ENCODE data around the gene TMEM81. TPM values are rescaled to one million over a fixed set of nuclear protein-coding genes. Genes with fewer than 3 reads are reported as not detected.

The TMEM81 gene
- total and polyA plus RNA-seq, 4 experiments from 2014 or later = 1.0 to 8.9 (median 5.2) TPM

- H3K27me3 Mint-ChIP-seq = no peaks in the 10 kb centered on the region
- no peaks in the 10 kb centered on the region for H3K36me3 ChIP-seq (ENCODE audit: insufficient read depth, low read length)
- H3K27ac Mint-ChIP-seq = no peak overlapping the region
- H3K4me1 ChIP-seq (ENCODE audit: insufficient read depth, low read length) = no peaks in the 10 kb centered on the region
- no peak overlapping the region for H3K27ac ChIP-seq (ENCODE audit: low read depth, low read length)
- ChIA-PET POLR2A (ENCODE audit: partially characterized antibody) (no interaction called here), CTCF (ENCODE audit: partially characterized antibody) (interaction anchor here (0.9 kb wide), 1 partner anchor 17 kb away, joined by 4 read pairs; no protein-coding TSS in a partner anchor)
- no peak for DNase-seq
- no peaks in the 10 kb centered on the region for H3K27me3 ChIP-seq (ENCODE audit: insufficient read depth, low read length)
- intact Hi-C loops (cut with micrococcal nuclease) = no loop called here
- no peaks in the 10 kb centered on the region for H3K9me3 Mint-ChIP-seq
- H3K4me1 Mint-ChIP-seq = no peaks in the 10 kb centered on the region
- H3K4me3 ChIP-seq (ENCODE audit: low read length in 2 of 2) = no peak overlapping the region
- H3K36me3 Mint-ChIP-seq = peaks cover 0 to 4% of the 10 kb centered on the region in 2 donors
- H3K9me3 ChIP-seq (ENCODE audit: control insufficient read depth in 1 of 2, low read length in 2 of 2) = no peaks in the 10 kb centered on the region
- no peak overlapping the region for H3K4me3 Mint-ChIP-seq
Observed at GRCh38 chr1:205077934-205078311, 6.3 kb downstream of the TMEM81 start.

GRCh38 chr1:205077158-205077933, 6.9 kb downstream of the TMEM81 start:
- ChIA-PET CTCF (ENCODE audit: partially characterized antibody) (interaction anchor here (0.5 to 8.0 kb wide), 3 partner anchors 15 to 121 kb away, joined by 3 to 44 read pairs (median 4); no protein-coding TSS in a partner anchor), POLR2A (ENCODE audit: partially characterized antibody) (no interaction called here)
- Mint-ChIP-seq H3K4me1 (no peaks in the 10 kb centered on the region), H3K4me3 (no peak overlapping the region), H3K27me3 (no peaks in the 10 kb centered on the region), H3K9me3 (no peaks in the 10 kb centered on the region), H3K36me3 (peaks cover 0 to 4% of the 10 kb centered on the region in 2 donors), H3K27ac (no peak overlapping the region)
- Histone ChIP-seq H3K27ac (ENCODE audit: low read depth, low read length) (no peak overlapping the region), H3K27me3 (ENCODE audit: insufficient read depth, low read length) (no peaks in the 10 kb centered on the region), H3K4me1 (ENCODE audit: insufficient read depth, low read length) (no peaks in the 10 kb centered on the region), H3K4me3 (ENCODE audit: low read length in 2 of 2) (no peak overlapping the region), H3K9me3 (ENCODE audit: control insufficient read depth in 1 of 2, low read length in 2 of 2) (no peaks in the 10 kb centered on the region), H3K36me3 (ENCODE audit: insufficient read depth, low read length) (no peaks in the 10 kb centered on the region)
- intact Hi-C loops (cut with micrococcal nuclease) = no loop called here
- DNase-seq = no peak

GRCh38 chr1:205076245-205076761, 8.0 kb downstream of the TMEM81 start:
- no peaks in the 10 kb centered on the region for H3K4me1 ChIP-seq (ENCODE audit: insufficient read depth, low read length)
- no peak for DNase-seq
- Mint-ChIP-seq H3K4me3 (no peak overlapping the region), H3K27me3 (no peaks in the 10 kb centered on the region), H3K9me3 (no peaks in the 10 kb centered on the region), H3K36me3 (peaks cover 0 to 4% of the 10 kb centered on the region in 2 donors), H3K4me1 (no peaks in the 10 kb centered on the region), H3K27ac (peak overlapping the region in 2 of 7 donors; percentile 48 to 49)
- ChIA-PET POLR2A (ENCODE audit: partially characterized antibody) (no interaction called here), CTCF (ENCODE audit: partially characterized antibody) (interaction anchor here (1.2 to 8.0 kb wide), 2 partner anchors 14 to 99 kb away, joined by 3 to 44 read pairs; no protein-coding TSS in a partner anchor)
- no peak overlapping the region for H3K4me3 ChIP-seq (ENCODE audit: low read length in 2 of 2)
- intact Hi-C loops (cut with micrococcal nuclease) = no loop called here
- no peaks in the 10 kb centered on the region for H3K9me3 ChIP-seq (ENCODE audit: control insufficient read depth in 1 of 2, low read length in 2 of 2)
- H3K36me3 ChIP-seq (ENCODE audit: insufficient read depth, low read length) = no peaks in the 10 kb centered on the region
- no peaks in the 10 kb centered on the region for H3K27me3 ChIP-seq (ENCODE audit: insufficient read depth, low read length)
- no peak overlapping the region for H3K27ac ChIP-seq (ENCODE audit: low read depth, low read length)

- Histone ChIP-seq H3K9me3 (ENCODE audit: control insufficient read depth in 1 of 2, low read length in 2 of 2) (no peaks in the 10 kb centered on the region), H3K27ac (ENCODE audit: low read depth, low read length) (no peak overlapping the region), H3K36me3 (ENCODE audit: insufficient read depth, low read length) (no peaks in the 10 kb centered on the region), H3K4me1 (ENCODE audit: insufficient read depth, low read length) (no peaks in the 10 kb centered on the region), H3K4me3 (ENCODE audit: low read length in 2 of 2) (no peak overlapping the region), H3K27me3 (ENCODE audit: insufficient read depth, low read length) (no peaks in the 10 kb centered on the region)
- Mint-ChIP-seq H3K27me3 (no peaks in the 10 kb centered on the region), H3K36me3 (peaks cover 0 to under 1% of the 10 kb centered on the region in 2 donors), H3K27ac (no peak overlapping the region), H3K4me3 (no peak overlapping the region), H3K9me3 (no peaks in the 10 kb centered on the region), H3K4me1 (no peaks in the 10 kb centered on the region)
- intact Hi-C loops (cut with micrococcal nuclease) = no loop called here
- CTCF ChIA-PET (ENCODE audit: partially characterized antibody) = interaction anchor here (1.2 to 8.0 kb wide), 3 partner anchors 14 to 99 kb away, joined by 3 to 44 read pairs (median 3); no protein-coding TSS in a partner anchor
- DNase-seq = no peak
- POLR2A ChIA-PET (ENCODE audit: partially characterized antibody) = no interaction called here
Observed at GRCh38 chr1:205075642-205076155, 8.6 kb downstream of the TMEM81 start.

GRCh38 chr1:205074513-205074912, 9.7 kb downstream of the TMEM81 start:
- no peaks in the 10 kb centered on the region for H3K36me3 Mint-ChIP-seq
- H3K36me3 ChIP-seq (ENCODE audit: insufficient read depth, low read length) = no peaks in the 10 kb centered on the region
- no peaks in the 10 kb centered on the region for H3K9me3 ChIP-seq (ENCODE audit: control insufficient read depth in 1 of 2, low read length in 2 of 2)
- no peaks in the 10 kb centered on the region for H3K9me3 Mint-ChIP-seq
- POLR2A ChIA-PET (ENCODE audit: partially characterized antibody) = no interaction called here
- DNase-seq = no peak
- intact Hi-C loops (cut with micrococcal nuclease) = no loop called here
- H3K27ac ChIP-seq (ENCODE audit: low read depth, low read length) = no peak overlapping the region
- H3K4me3 Mint-ChIP-seq = no peak overlapping the region
- H3K4me1 ChIP-seq (ENCODE audit: insufficient read depth, low read length) = no peaks in the 10 kb centered on the region
- CTCF ChIA-PET (ENCODE audit: partially characterized antibody) = interaction anchor here (1.2 to 8.0 kb wide), 2 partner anchors 13 to 15 kb away, joined by 3 to 44 read pairs; no protein-coding TSS in a partner anchor
- H3K4me1 Mint-ChIP-seq = no peaks in the 10 kb centered on the region
- H3K27ac Mint-ChIP-seq = no peak overlapping the region
- no peaks in the 10 kb centered on the region for H3K27me3 Mint-ChIP-seq
- no peaks in the 10 kb centered on the region for H3K27me3 ChIP-seq (ENCODE audit: insufficient read depth, low read length)
- H3K4me3 ChIP-seq (ENCODE audit: low read length in 2 of 2) = no peak overlapping the region

GRCh38 chr1:205074084-205074483, 10.2 kb downstream of the TMEM81 start:
- Mint-ChIP-seq H3K4me1 (no peaks in the 10 kb centered on the region), H3K4me3 (no peak overlapping the region), H3K27ac (no peak overlapping the region), H3K27me3 (no peaks in the 10 kb centered on the region), H3K9me3 (no peaks in the 10 kb centered on the region), H3K36me3 (no peaks in the 10 kb centered on the region)
- Histone ChIP-seq H3K27me3 (ENCODE audit: insufficient read depth, low read length) (no peaks in the 10 kb centered on the region), H3K4me3 (ENCODE audit: low read length in 2 of 2) (no peak overlapping the region), H3K36me3 (ENCODE audit: insufficient read depth, low read length) (no peaks in the 10 kb centered on the region), H3K4me1 (ENCODE audit: insufficient read depth, low read length) (no peaks in the 10 kb centered on the region), H3K27ac (ENCODE audit: low read depth, low read length) (no peak overlapping the region), H3K9me3 (ENCODE audit: control insufficient read depth in 1 of 2, low read length in 2 of 2) (no peaks in the 10 kb centered on the region)
- CTCF ChIA-PET (ENCODE audit: partially characterized antibody) = interaction anchor here (1.2 to 8.0 kb wide), 2 partner anchors 12 to 16 kb away, joined by 3 to 44 read pairs; no protein-coding TSS in a partner anchor
- intact Hi-C loops (cut with micrococcal nuclease) = no loop called here
- POLR2A ChIA-PET (ENCODE audit: partially characterized antibody) = no interaction called here
- no peak for DNase-seq

- no peaks in the 10 kb centered on the region for H3K36me3 ChIP-seq (ENCODE audit: insufficient read depth, low read length)
- no peak overlapping the region for H3K4me3 Mint-ChIP-seq
- no peaks in the 10 kb centered on the region for H3K4me1 Mint-ChIP-seq
- H3K4me1 ChIP-seq (ENCODE audit: insufficient read depth, low read length) = no peaks in the 10 kb centered on the region
- H3K9me3 ChIP-seq (ENCODE audit: control insufficient read depth in 1 of 2, low read length in 2 of 2) = no peaks in the 10 kb centered on the region
- no peak overlapping the region for H3K27ac Mint-ChIP-seq
- POLR2A ChIA-PET (ENCODE audit: partially characterized antibody) = no interaction called here
- intact Hi-C loops (cut with micrococcal nuclease) = no loop called here
- no peak overlapping the region for H3K27ac ChIP-seq (ENCODE audit: low read depth, low read length)
- CTCF ChIA-PET (ENCODE audit: partially characterized antibody) = interaction anchor here (8.0 kb wide), 1 partner anchor 12 kb away, joined by 44 read pairs; no protein-coding TSS in a partner anchor
- no peaks in the 10 kb centered on the region for H3K27me3 ChIP-seq (ENCODE audit: insufficient read depth, low read length)
- no peaks in the 10 kb centered on the region for H3K9me3 Mint-ChIP-seq
- no peak for DNase-seq
- no peak overlapping the region for H3K4me3 ChIP-seq (ENCODE audit: low read length in 2 of 2)
- H3K36me3 Mint-ChIP-seq = no peaks in the 10 kb centered on the region
- H3K27me3 Mint-ChIP-seq = no peaks in the 10 kb centered on the region
Observed at GRCh38 chr1:205073511-205073910, 10.7 kb downstream of the TMEM81 start.
